Uterus (tissue), 4 donors: Measurements from ENCODE around the gene GRIK1. TPM values are rescaled to one million over a fixed set of nuclear protein-coding genes. Genes with fewer than 3 reads are reported as not detected.
A peak's percentile ranks its signal among the peaks of the same experiment; 100 is the strongest.

ENCODE experiments used
- DNase-seq, 2 donors: peaks; one replicate each; pipeline ENCODE4 v3.0.0-alpha.2; 2019 to 2020
- H3K27ac ChIP-seq, 2 donors: fragments of 200-600 bp; sonication (generic); 1 replicate in 1 of 2; 2 replicates in 1 of 2; pipeline ENCODE4 v1.5.1; 2016 to 2018
- H3K27me3 ChIP-seq, 2 donors: fragments of 200-600 bp; sonication (generic); one replicate each; pipeline ENCODE4 v1.5.1; 2018 to 2019; ENCODE audit warnings: control low read depth in 1 of 2
- H3K36me3 ChIP-seq, 2 donors: fragments of 200-600 bp; sonication (generic); one replicate each; pipeline ENCODE4 v1.5.1; 2019; ENCODE audit warnings: control low read depth in 1 of 2
- H3K4me1 ChIP-seq, 2 donors: fragments of 200-600 bp; sonication (generic); one replicate each; pipeline ENCODE4 v1.5.1; 2018 to 2019; ENCODE audit warnings: control low read depth in 1 of 2
- H3K4me3 ChIP-seq, 2 donors: fragments of 200-600 bp; sonication (generic); 1 replicate in 1 of 2; 2 replicates in 1 of 2; pipeline ENCODE4 v1.5.1; 2018 to 2019; ENCODE audit warnings: mild to moderate bottlenecking in 1 of 2
- H3K9me3 ChIP-seq, 2 donors: fragments of 200-600 bp; sonication (generic); one replicate each; pipeline ENCODE4 v1.5.1; 2019; ENCODE audit warnings: control low read depth in 1 of 2
- CTCF ChIP-seq, 4 experiments: fragments of 200-600 bp in 2 of 4; fragments of 450-650 bp in 2 of 4; sonication (generic) in 2 of 4; IDR thresholded peaks; one replicate each; pipeline ENCODE4 v1.5.1; 2016 to 2019; ENCODE audit warnings: antibody characterized with exemption in 4 of 4, mild to moderate bottlenecking in 2 of 4, moderate library complexity in 1 of 4
- POLR2A ChIP-seq, 2 donors: fragments of 450-650 bp; IDR thresholded peaks; one replicate each; pipeline ENCODE4 v1.6.1; 2016; ENCODE audit warnings: antibody characterized with exemption in 2 of 2, mild to moderate bottlenecking in 1 of 2, moderate library complexity in 1 of 2
- intact Hi-C: fragments of 100-400 bp; cut with DNase I; formaldehyde crosslinking; loops from one replicate; pipeline ENCODE4 v1.15.1; 2023; ENCODE audit warnings: low total_unique reads
- total RNA-seq, 4 donors: library from RNA; depleted of rRNA in 3 of 4; stranded (reverse); fragments of >200 nt in 3 of 4; gene quantifications; one replicate each; pipeline versions ENCODE4 v1.1.0 to v1.2.4, GENCODE V29; 2014 to 2023
- donor health status: DM: yes; HTN: yes; CAD: no.

GRIK1 gene
- total RNA-seq, 4 donors from 2014 or later = 0.12 to 4.1 TPM; not detected in 2

GRCh38 chr21:29849735-29850176 is 90.0 kb downstream of the GRIK1 start:
- Histone ChIP-seq H3K27ac (no peak overlapping the region), H3K9me3 (no peaks in the 10 kb centered on the region), H3K4me1 (no peaks in the 10 kb centered on the region), H3K27me3 (no peaks in the 10 kb centered on the region), H3K4me3 (no peak overlapping the region), H3K36me3 (no peaks in the 10 kb centered on the region)
- no peak for DNase-seq
- intact Hi-C loops = no loop called here
- TF ChIP-seq CTCF (IDR thresholded peaks at IDR 0.05) (peak; percentile 28 to 52 (median 42)), POLR2A (IDR thresholded peaks at IDR 0.05) (no peak)

GRCh38 chr21:29843804-29844203 is 96.0 kb downstream of the GRIK1 start:
- H3K4me1 ChIP-seq = no peaks in the 10 kb centered on the region
- H3K27ac ChIP-seq = no peak overlapping the region
- H3K4me3 ChIP-seq = no peak overlapping the region
- TF ChIP-seq CTCF (IDR thresholded peaks at IDR 0.05) (no peak), POLR2A (IDR thresholded peaks at IDR 0.05) (no peak)
- H3K9me3 ChIP-seq = no peaks in the 10 kb centered on the region
- no peaks in the 10 kb centered on the region for H3K27me3 ChIP-seq
- intact Hi-C loops = no loop called here
- DNase-seq = no peak
- H3K36me3 ChIP-seq = no peaks in the 10 kb centered on the region

GRCh38 chr21:29834617-29835016 is 105.2 kb downstream of the GRIK1 start:
- intact Hi-C loops = no loop called here
- no peaks in the 10 kb centered on the region for H3K36me3 ChIP-seq
- no peak overlapping the region for H3K4me3 ChIP-seq
- TF ChIP-seq CTCF (IDR thresholded peaks at IDR 0.05) (no peak), POLR2A (IDR thresholded peaks at IDR 0.05) (no peak)
- H3K27me3 ChIP-seq = no peaks in the 10 kb centered on the region
- no peak for DNase-seq
- H3K4me1 ChIP-seq = no peaks in the 10 kb centered on the region
- no peaks in the 10 kb centered on the region for H3K9me3 ChIP-seq
- no peak overlapping the region for H3K27ac ChIP-seq

DNA sequence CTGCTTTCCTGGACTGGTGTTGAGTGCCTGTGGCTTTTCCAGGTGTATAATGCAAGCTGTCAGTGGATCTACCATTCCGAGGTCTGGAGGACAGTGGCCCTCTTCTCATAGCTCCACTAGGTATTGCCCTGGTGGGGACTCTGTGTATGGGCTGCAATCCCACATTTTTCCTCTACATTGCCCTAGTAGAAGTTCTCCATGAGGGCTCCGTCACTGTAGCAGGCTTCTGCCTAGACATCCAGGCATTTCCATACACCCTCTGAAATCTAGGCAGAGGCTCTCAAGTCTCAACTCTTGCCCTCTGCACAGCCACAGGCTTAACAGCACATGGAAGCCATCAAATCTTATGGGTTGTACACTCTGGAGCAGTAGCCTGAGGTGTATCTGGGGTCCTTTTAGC is 107.6 kb downstream of the GRIK1 start:
- intact Hi-C loops = no loop called here
- no peaks in the 10 kb centered on the region for H3K4me1 ChIP-seq
- no peaks in the 10 kb centered on the region for H3K36me3 ChIP-seq
- no peaks in the 10 kb centered on the region for H3K27me3 ChIP-seq
- no peak for DNase-seq
- no peak overlapping the region for H3K27ac ChIP-seq
- no peaks in the 10 kb centered on the region for H3K9me3 ChIP-seq
- H3K4me3 ChIP-seq = no peak overlapping the region
- no peak for TF ChIP-seq POLR2A (IDR thresholded peaks at IDR 0.05)
- TF ChIP-seq CTCF (IDR thresholded peaks at IDR 0.05) = no peak

GRCh38 chr21:29829564-29830275 is 110.1 kb downstream of the GRIK1 start:
- TF ChIP-seq POLR2A (IDR thresholded peaks at IDR 0.05) = no peak
- no peak for TF ChIP-seq CTCF (IDR thresholded peaks at IDR 0.05)
- no peaks in the 10 kb centered on the region for H3K9me3 ChIP-seq
- intact Hi-C loops = no loop called here
- no peak overlapping the region for H3K4me3 ChIP-seq
- no peak for DNase-seq
- H3K36me3 ChIP-seq = no peaks in the 10 kb centered on the region
- no peak overlapping the region for H3K27ac ChIP-seq
- no peaks in the 10 kb centered on the region for H3K27me3 ChIP-seq
- H3K4me1 ChIP-seq = no peaks in the 10 kb centered on the region
